ENCODE measurements around the gene ACD. TPM values are rescaled to one million over a fixed set of nuclear protein-coding genes. Genes with fewer than 3 reads are reported as not detected.

The ACD gene
- total RNA-seq, 4 donors from 2014 or later: 18.7 to 31.1 (median 23.4) TPM

DNA sequence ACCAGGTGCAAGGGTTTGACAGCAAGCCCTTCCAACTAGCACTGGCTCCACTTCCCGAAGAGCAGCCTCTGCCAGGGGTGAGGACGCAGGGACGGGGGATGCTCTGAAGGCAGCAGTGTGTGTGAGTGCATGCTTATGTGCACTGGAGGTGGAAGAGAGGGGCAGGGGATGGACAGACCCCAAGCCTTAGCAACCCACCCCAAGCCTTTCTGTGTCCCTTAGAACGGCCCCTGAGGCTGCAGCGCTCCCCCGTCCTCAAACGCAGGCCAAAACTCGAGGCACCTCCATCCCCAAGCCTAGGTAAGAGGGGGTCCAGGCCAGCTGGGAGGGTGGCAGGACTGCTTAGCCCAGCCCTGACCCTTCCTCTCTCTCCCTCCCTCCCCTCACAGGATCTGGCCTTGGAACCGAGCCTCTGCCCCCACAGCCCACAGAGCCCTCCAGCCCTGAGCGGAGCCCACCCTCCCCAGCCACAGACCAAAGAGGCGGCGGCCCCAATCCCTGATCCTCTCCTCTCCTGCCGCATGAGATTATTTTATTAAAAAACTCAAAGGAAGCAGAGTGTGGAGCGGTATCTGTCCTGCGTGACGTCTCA lies 2.9 kb downstream of the ACD start:
- no peak overlapping the region for H3K4me3 ChIP-seq (ENCODE audit: low read depth, poor library complexity, severe bottlenecking)
- WGBS, 2 donors: 90 to 95% methylated on average over 16 of the region's 16 CpGs
- DNase-seq (ENCODE audit: low spot score in 2 of 2): no peak
- TF ChIP-seq POLR2A (IDR thresholded peaks at IDR 0.05): no peak
- TF ChIP-seq, protein P1, sequence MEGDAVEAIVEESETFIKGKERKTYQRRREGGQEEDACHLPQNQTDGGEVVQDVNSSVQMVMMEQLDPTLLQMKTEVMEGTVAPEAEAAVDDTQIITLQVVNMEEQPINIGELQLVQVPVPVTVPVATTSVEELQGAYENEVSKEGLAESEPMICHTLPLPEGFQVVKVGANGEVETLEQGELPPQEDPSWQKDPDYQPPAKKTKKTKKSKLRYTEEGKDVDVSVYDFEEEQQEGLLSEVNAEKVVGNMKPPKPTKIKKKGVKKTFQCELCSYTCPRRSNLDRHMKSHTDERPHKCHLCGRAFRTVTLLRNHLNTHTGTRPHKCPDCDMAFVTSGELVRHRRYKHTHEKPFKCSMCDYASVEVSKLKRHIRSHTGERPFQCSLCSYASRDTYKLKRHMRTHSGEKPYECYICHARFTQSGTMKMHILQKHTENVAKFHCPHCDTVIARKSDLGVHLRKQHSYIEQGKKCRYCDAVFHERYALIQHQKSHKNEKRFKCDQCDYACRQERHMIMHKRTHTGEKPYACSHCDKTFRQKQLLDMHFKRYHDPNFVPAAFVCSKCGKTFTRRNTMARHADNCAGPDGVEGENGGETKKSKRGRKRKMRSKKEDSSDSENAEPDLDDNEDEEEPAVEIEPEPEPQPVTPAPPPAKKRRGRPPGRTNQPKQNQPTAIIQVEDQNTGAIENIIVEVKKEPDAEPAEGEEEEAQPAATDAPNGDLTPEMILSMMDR (IDR thresholded peaks at IDR 0.05): no peak
- intact Hi-C loops (cut with DNase I; ENCODE audit: low total_unique reads): no loop called here

DNA sequence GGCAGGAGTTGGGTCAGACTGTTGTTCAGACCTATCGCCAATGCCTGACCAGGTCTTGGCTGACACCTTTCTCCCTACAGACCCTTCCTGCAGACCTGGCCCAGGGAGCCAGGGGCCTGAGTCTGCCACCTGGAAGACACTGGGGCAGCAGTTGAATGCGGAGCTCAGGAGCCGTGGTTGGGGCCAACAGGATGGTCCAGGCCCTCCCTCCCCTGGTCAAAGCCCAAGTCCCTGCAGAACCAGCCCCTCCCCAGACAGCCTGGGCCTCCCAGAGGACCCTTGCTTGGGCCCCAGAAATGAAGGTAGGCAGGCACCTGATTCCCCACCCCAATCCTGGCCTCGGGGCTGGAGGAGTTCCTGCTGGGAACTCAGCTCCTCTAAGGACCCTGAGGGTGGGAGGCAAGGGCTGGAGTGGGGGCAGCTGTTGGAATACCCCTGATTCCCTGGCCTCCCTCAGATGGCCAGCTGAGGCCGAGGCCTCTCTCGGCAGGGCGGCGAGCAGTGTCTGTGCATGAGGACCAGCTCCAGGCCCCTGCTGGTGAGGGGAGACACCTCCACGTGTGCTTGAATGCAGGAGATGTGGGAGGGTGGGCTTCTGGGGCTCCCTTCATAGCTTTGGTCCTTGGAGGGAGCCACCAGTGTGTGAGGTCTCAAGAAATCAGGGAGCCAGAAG lies 3.6 kb downstream of the ACD start:
- WGBS, 2 donors: 82 to 84% methylated on average over 7 to 9 of the region's 9 CpGs
- no peak for TF ChIP-seq POLR2A (IDR thresholded peaks at IDR 0.05)
- TF ChIP-seq, protein P1 (IDR thresholded peaks at IDR 0.05): no peak
- no peak for DNase-seq (ENCODE audit: low spot score in 2 of 2)
- intact Hi-C loops (cut with DNase I; ENCODE audit: low total_unique reads): no loop called here
- H3K4me3 ChIP-seq (ENCODE audit: low read depth, poor library complexity, severe bottlenecking): no peak overlapping the region

DNA sequence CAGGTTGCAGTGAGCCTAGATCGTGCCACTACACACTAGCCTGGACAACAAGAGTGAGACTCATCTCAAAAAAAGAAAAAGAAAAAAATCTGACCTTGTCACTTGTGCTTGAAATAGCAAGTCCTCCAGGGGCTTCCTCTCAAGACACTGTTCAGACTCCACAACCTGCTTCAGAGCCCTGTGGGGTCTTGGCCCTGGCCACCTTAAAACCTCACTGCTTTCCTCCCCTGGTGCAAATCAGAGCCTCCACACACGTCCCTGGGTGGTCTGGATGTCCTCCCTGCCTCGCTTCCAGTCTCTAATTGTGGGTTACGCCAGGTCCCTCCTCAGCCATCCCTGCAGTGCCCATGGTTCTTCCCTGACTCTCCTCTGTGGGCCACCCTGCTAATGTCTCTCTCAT lies 4.7 kb downstream of the ACD start:
- TF ChIP-seq, protein P1 (IDR thresholded peaks at IDR 0.05): no peak
- TF ChIP-seq POLR2A (IDR thresholded peaks at IDR 0.05): no peak
- 68 to 76% methylated on average over 4 of the region's 4 CpGs for whole genome bisulfite sequencing, 2 donors
- no peak overlapping the region for H3K4me3 ChIP-seq (ENCODE audit: low read depth, poor library complexity, severe bottlenecking)
- DNase-seq (ENCODE audit: low spot score in 2 of 2): no peak
- intact Hi-C loops (cut with DNase I; ENCODE audit: low total_unique reads): no loop called here

DNA sequence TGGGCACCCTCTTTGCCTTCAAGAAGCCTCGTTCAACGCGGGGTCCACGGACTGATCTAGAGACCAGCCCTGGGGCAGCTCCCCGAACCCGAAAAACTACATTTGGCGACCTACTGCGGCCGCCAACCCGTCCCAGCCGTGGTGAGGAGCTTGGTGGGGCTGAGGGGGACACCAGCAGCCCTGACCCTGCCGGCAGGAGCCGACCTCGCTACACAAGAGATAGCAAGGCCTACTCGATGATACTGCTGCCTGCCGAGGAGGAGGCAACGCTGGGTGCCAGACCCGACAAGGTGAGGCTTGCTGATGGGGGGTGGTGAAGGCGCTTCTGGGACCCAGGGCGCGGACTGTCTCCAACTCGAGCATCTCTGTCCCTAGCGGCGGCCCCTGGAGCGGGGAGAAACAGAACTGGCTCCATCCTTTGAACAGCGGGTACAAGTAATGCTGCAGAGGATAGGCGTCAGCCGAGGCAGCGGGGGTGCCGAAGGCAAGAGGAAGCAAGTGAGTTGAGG lies 5.6 kb downstream of the ACD start:
- intact Hi-C loops (cut with DNase I; ENCODE audit: low total_unique reads): no loop called here
- no peak for DNase-seq (ENCODE audit: low spot score in 2 of 2)
- TF ChIP-seq, protein P1 (IDR thresholded peaks at IDR 0.05): no peak
- TF ChIP-seq POLR2A (IDR thresholded peaks at IDR 0.05): no peak
- WGBS, 2 donors: 53 to 62% methylated on average over 27 to 30 of the region's 30 CpGs
- H3K4me3 ChIP-seq (ENCODE audit: low read depth, poor library complexity, severe bottlenecking): no peak overlapping the region

DNA sequence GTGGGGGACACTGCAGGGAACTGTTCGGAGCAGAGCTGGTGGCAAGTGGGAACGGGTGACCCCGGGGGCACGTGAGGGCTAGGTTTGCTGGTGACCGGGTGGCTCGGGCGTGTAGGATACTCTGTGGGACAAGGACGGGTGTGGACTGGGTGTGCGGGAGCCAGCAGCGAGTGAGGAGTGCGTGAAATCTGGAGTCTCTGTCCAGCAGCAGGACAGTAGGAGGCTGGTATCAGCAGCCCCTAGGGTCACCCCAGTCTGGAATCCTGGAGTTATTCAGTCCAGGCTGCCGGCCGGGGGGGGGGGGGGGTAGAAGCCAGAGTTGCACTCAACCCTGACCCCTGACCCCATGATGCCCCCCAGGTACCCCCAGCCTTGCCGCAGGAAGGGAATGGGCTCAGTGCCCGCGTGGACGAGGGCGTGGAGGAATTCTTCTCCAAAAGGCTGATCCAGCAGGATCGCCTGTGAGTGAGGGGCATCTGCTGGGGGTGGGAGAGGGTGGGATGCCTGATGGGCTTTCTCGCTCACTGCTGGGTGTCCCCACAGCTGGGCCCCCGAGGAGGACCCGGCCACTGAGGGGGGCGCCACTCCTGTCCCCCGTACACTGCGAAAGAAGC lies 6.2 kb downstream of the ACD start:
- no peak overlapping the region for H3K4me3 ChIP-seq (ENCODE audit: low read depth, poor library complexity, severe bottlenecking)
- intact Hi-C loops (cut with DNase I; ENCODE audit: low total_unique reads): no loop called here
- no peak for DNase-seq (ENCODE audit: low spot score in 2 of 2)
- WGBS, 2 donors: 21 to 37% methylated on average over 19 to 24 of the region's 25 CpGs
- TF ChIP-seq, protein P1 (IDR thresholded peaks at IDR 0.05): no peak
- TF ChIP-seq POLR2A (IDR thresholded peaks at IDR 0.05): no peak

Data from lower leg skin (tissue), 4 donors.